ENCODE results near the gene PLP2.

PLP2 gene

GRCh38 chrX:49212861-49213260 is 41.2 kb downstream of the PLP2 start:
- DNase-seq, result no peak

GRCh38 chrX:49214416-49214815 is 42.7 kb downstream of the PLP2 start:
- no peak for DNase-seq

- DNase-seq, result no peak
Observed at GRCh38 chrX:49214996-49215526, 43.4 kb downstream of the PLP2 start.

GRCh38 chrX:49220100-49220499 is 48.4 kb downstream of the PLP2 start:
- no peak for DNase-seq

GRCh38 chrX:49221868-49222267 is 50.2 kb downstream of the PLP2 start:
- DNase-seq, result no peak

Data from activated CD4-positive, alpha-beta T cell treated with anti-CD3 and anti-CD28 coated beads, Interleukin-2, amount 50 U/mL, for 1 hour (primary cell).